NCI-H2196 (cell line): Measurements from ENCODE around the gene DHX32.
A peak's percentile ranks its signal among the peaks of the same experiment; 100 is the strongest.
"Not testable (repeated sequence)": the region's sequence is repeated elsewhere in the genome, so short reads cannot be mapped to it uniquely, and the experiment has no call there.

Experiments used
- DNase-seq: peaks from one replicate; lab custom pipeline; 2025; ENCODE audit not compliant: unreplicated experiment; lab: John Stamatoyannopoulos, UW

DHX32 gene

GRCh38 chr10:125881192-125881591 lies at the start of gene DHX32:
Gene DHX32, minus strand, starts transcription at chr10:125881292. Its CDS starts 468 bp downstream, at chr10:125880824.
- no peak for DNase-seq

DNA sequence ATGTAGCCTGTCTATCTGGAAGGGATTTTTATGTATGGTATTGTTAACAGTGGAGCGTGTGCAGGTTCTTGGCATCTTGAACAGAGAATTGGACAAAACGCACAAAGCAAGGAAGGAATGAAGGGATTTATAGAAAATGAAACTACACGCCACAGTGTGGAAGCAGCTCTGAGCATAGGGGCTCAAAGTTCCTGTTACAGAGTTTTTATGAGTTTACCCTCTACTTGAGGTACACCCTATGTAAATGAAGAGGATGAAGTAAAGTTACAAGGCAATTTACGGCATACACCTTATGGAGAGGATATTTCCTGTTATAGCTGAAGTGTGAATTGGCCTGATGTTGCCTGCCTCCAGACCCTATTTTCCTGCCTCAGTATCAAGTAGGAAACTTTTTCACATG lies 48.5 kb upstream of the DHX32 start:
- no peak for DNase-seq

DNA sequence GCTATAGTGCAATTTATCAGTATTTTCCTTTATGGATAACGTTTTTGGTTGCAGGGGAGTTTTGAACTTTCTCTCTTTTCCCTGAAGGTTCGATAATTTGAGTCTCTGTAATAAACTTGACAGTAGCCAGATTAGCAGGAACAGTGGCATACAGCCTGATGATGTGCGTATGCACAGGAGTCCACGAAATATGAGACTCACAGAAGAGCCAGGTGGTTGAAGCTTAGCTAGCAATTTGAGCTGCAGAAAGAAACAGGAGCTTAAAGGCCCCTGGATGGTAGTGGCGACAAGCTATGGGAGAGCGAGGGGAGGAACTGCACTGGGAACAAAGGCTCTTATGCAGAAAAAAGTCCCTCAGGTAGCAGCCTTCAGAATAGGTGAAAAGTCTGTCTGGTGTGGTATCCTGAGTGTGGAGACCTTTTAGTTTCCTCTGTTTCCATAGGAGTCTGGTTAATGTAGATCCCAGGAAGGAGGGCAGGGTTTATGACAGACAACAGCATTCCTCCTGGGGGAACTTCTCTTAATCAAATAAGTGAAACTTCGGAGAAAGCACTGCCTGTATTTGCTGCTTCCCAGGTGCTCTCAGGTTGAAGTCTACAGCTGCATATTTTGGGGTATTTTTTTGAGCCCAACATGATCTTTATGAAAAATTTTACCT lies 48.0 kb upstream of the DHX32 start:
- DNase-seq, result peak; percentile 5

- DNase-seq, result not testable (repeated sequence)
These were observed 46.2 kb upstream of the DHX32 start for GRCh38 chr10:125927265-125927664.

- DNase-seq, result no peak
These were observed 45.2 kb upstream of the DHX32 start for GRCh38 chr10:125926247-125926646.

DNA sequence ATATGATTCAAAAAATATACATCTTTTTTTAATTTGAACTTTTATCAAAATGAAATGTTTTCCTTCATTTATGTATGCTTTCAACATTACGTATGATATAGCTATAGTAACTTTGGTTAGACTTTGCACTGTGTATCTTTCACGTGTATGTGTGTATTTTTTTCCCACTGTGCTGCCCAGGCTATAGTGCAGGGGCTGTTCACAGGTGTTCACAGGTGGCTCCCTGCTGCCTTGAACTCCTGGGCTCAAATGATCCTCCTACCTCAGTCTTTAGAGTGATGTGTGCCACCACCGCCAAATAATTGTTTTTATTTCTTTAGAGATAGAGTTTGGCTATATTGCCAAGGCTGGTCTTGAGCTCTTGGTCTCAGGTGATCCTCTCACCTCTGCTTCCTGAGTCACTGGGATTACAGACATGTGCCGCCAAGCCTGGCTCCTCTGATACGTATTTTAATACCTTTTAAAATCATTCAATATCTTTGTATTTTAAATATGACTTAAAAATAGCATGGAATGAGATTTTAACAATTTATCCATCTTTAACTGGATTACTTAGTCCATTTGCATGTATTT lies 44.3 kb upstream of the DHX32 start:
- no peak for DNase-seq

GRCh38 chr10:125921643-125922306 lies 40.7 kb upstream of the DHX32 start:
- DNase-seq, result not testable (repeated sequence)

DNA sequence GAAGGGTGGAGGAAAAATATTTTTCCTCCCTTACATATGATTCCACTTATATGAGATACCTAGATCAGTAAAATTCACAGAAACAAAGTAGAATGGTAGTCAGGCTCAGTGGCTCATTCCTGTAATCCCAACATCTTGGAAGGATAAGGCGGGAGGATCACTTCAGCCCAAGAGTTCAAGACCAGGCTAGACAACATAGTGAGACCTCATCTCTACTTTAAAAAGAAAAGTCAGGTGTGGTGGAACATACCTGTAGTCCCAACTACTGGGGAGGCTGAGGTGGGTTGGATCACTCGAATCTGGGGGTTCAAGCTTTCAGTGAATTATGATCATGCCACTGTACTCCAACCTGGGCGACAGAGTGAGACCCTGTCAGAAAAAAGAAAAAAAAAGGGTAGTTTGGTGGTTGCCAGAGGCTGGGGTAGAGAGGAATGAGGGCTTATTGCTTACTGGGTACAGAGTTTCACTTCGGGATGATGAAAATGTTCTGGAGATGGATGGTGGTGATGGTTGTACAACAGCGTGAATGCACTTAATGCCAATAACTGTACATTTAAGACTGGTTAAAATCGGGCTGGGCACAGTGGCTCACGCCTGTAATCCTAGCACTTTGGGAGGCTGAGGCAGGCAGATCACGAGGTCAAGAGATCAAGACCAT lies 36.7 kb upstream of the DHX32 start:
- not testable (repeated sequence) for DNase-seq

DNA sequence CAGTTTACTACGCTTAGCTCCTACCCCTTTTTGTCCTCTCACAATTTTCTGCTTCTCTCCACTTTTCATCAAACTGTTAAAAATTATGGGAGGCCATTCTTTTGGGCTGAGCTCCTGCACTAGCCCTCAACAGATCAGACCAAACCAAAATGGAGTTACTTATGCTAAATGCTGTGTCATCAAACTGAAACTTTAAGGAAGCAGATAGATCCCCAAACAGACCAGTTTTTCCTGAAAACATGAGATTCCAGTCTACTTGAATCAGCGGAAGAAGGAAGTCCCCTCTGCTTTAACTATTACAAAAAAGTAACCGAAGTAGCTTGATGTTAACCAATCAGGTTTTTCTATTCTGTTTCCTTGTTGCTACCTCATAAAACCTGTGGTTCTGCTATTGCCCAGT lies 35.9 kb upstream of the DHX32 start:
- DNase-seq, result no peak

- DNase-seq, result peak; percentile 35
These were observed 32.2 kb upstream of the DHX32 start for GRCh38 chr10:125913277-125913676.

DNA sequence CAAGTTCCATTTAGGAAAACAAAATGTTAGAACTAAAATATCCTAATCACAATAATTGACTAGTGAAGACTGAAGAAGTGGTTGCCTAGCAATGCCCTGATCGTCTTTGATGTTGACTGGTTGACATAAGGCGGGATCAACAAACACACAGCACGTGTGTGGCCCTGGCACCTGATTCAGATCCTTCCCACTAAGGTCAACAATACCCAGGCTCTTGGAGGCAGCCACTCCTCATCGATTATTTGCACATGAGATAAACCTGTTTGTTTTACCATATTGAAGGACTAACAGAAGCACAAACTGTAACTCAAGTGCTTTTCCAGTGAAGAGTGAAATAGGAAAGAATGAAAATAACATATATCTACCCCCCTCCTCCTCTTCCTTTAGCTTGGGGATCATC lies 30.9 kb upstream of the DHX32 start:
- peak; percentile 68 for DNase-seq

- no peak for DNase-seq
These were observed 30.1 kb upstream of the DHX32 start for GRCh38 chr10:125911145-125911544.

DNA sequence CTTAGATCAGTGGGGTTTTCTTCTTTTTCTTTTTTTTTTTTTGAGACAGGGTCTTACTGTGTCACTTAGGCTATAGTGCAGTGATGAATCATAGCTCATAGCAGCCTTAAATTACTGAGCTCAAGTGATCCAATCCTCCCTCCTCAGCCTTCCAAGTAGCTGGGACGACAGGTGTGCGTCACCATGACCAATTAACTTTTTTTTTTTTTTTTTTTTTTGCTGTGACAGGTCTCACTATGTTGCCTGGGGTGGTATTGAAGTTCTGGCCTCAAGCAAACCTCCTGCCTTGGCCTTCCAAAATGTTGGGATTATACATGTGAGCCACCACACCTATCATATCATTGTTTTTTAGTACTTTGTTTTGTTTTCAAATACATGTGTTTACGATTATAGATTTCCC lies 28.4 kb upstream of the DHX32 start:
- not testable (repeated sequence) for DNase-seq

GRCh38 chr10:125908813-125909212 lies 27.7 kb upstream of the DHX32 start:
- not testable (repeated sequence) for DNase-seq

DNA sequence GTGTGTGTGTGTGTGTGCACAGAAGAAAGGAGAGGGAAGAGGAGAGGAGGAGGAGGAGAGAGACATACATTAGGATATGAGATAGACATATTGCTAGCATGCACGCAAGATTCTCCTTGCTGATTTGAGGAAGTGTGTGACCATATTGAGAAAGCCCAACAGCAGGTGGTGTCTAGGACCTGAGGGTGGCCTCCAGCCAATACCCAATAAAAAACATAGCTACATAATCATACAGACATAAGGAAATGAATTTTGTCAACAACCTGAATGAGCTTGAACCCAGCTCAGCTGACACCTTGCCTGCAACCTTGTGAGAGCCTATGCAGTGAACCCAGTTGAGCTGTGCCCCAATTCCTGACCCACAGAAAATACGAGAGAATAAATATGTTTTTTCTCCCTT lies 26.5 kb upstream of the DHX32 start:
- not testable (repeated sequence) for DNase-seq

GRCh38 chr10:125905069-125905994 lies 24.2 kb upstream of the DHX32 start:
- not testable (repeated sequence) for DNase-seq

- not testable (repeated sequence) for DNase-seq
These were observed 22.1 kb upstream of the DHX32 start for GRCh38 chr10:125903135-125903640.

- not testable (repeated sequence) for DNase-seq
These were observed 19.9 kb upstream of the DHX32 start for GRCh38 chr10:125900963-125901362.

GRCh38 chr10:125897317-125897716 lies 16.2 kb upstream of the DHX32 start:
- not testable (repeated sequence) for DNase-seq
